NCI-H187 treated with DMSO at 0.1 percent for 48 hours (cell line): Measurements from ENCODE around the gene CD247.

ENCODE experiments used
- DNase-seq: peaks from one replicate; lab custom pipeline; 2025; lab: John Stamatoyannopoulos, UW

The CD247 gene

DNA sequence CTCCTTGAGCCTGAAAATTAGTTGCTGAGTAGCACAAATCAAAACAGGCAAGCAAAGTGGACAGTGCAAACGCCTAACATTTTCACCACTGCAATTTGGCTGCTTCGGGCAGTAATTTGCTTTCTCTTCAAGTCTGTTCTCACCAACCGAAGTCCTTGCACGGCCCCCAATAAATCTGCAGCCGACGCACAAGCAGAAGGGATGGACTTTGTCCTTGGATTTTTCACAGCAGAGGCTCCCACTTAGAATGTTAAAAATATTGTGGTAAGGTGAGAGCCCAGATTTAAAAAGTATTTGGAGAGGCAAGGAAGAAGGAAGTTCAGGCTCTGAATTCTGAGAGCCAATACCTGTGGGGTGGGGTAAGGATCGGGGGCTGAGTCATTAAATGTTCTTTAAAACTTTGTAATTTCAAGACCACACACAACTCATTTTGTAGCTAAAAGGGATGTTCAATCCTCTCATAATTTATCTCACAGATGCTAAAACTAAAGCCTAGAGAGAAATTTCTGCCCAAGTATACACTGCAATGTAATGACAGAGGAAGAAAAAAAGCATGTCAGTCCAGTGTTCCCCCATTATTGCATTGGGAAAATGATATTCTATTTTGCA, 6.2 kb downstream of the CD247 start:
- DNase-seq: no peak

- DNase-seq: no peak
Observed at GRCh38 chr1:167511374-167511986, 6.8 kb downstream of the CD247 start.

GRCh38 chr1:167510881-167511280, 7.4 kb downstream of the CD247 start:
- no peak for DNase-seq

DNA sequence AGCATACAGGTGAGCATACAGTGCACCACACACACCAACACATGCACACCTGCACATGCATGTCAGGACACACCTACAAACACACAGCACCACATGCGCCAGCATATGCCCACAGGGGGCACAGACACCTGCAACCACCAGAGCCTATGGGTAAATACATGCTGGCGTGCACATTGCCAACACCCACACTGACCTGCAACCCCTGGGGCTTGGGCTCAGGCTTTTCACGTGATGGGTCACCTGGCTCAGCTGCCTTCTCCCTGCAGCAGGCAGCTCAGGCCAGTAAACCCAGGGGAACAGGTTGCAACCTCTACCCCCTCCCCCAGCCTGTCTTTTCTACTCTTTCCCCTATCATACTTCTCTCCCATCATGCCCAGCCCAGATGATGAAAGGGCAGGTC, 8.1 kb downstream of the CD247 start:
- no peak for DNase-seq

- no peak for DNase-seq
Observed at GRCh38 chr1:167509587-167509986, 8.7 kb downstream of the CD247 start.

GRCh38 chr1:167507719-167508118, 10.6 kb downstream of the CD247 start:
- DNase-seq: no peak

- DNase-seq: no peak
Observed at GRCh38 chr1:167504467-167504827, 13.9 kb downstream of the CD247 start.

DNA sequence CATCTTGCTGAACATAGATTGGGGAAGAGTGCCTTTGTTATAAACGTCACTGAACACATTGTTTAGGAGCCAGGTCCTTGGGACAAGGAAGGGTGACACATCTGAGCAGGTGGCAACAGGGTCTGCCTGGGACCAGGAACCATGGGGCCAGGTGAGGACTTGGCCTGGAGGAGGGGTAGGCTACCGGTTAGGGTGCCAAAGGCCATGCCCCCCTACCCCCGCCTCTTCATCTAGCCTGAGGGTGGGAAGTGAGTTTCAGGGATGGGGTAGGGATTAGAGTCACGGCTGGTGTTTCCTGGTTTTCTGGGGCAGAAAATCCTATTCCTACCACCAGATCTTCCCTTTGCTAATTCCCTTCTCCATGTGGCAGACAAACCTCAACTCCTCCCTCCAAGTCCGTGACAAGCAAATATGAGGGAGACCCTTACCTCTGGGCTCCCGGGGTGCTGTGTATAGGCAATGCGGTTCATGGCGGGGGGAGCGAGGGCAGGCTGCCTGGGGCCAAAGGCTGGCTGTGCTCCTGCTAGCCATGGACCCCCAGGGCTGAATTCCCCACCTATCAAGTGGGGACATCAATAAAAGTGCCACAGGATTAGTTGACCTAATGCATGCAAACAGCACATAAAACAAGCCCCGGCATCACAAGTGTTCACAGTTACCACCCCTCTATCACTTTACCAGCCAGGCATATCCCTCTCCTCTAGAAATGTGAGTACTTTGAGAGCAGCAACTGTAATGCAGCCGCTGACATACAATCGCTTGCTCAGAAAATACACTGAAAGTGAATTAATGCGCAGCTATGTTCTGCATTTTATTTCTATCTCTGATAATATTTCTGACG, 14.5 kb downstream of the CD247 start:
- peak; percentile 59 for DNase-seq

- DNase-seq: no peak
Observed at GRCh38 chr1:167502719-167503462, 15.4 kb downstream of the CD247 start.

- no peak for DNase-seq
Observed at GRCh38 chr1:167502192-167502551, 16.2 kb downstream of the CD247 start.

DNA sequence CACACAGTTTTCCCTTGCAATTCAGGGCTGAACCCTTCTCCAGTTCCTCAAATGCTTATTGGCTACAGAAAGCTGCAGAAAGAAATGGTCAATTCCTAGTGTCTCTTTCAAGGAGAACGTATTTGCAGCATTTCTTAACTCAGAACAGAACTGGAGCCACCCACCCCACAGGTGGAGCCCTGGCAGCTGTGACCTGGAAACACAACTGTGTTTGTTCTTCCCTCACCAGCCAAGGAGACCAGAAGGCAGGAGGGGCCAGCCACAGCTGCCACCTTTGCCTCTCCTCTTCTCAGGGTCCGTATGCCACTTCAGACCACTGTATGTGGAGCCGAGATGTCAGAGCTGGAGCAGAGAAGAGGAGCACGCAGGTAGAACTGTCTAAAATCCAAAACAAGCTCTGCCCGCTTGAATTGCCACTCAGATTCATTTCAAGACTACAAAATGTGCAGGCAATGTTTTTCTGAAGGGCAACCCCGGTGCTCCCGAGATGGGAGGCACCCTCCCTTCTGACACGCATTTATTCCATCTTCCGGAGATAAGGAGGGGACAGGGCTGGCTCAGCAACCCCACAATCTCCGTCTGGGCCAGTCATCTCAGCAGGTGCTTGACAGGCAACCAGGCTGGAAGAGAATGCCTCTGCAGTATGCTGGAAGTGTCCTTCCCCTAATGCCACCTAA, 16.7 kb downstream of the CD247 start:
- DNase-seq: no peak

DNA sequence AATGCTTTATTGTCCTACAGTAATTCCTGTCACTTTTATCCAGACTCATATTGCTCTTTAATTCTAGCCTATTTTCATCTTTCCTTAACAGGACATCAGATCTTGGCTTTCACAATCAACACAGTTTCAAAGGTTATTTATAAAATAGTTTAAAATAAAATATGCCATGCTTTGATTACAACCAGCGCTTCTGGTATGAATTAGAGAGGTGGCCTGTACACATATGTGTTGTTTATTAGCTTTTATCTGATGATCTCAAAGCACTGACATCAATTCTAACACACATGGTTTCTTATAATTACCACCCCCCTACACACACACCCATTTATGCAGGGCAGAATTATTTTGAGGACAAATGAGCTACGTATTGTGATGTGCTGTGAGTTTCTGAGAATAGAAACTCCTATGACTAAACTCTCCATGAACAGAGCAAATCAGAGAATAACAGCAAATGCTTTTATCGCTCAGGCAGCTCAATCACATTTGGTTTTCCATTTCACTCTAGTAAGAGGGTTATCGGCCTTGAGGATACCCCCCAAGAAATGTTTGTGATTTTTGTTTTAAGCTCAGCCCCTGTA, 18.0 kb downstream of the CD247 start:
- no peak for DNase-seq

GRCh38 chr1:167499664-167500101, 18.6 kb downstream of the CD247 start:
- DNase-seq: no peak

- no peak for DNase-seq
Observed at GRCh38 chr1:167499106-167499505, 19.2 kb downstream of the CD247 start.

- no peak for DNase-seq
Observed at GRCh38 chr1:167496797-167497619, 21.3 kb downstream of the CD247 start.

DNA sequence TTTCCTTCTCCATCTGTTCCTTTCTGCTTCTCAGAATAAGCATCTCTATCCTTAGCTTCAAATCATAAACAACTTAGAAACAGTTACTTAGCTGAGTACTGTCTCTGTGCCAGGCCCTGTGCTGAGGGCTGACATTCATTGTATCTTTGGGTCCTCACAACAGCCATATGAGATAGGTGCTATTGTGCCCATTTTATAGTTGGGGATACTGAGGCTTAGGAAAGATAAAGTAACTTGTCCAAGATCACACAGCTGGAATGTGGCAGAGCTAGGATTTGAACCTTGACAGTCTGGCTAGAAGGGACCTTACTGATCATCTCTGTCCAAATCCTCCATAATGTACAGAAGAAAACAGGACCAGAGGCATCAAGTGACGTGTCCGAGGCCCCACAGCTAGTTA, 25.0 kb downstream of the CD247 start:
- DNase-seq: no peak

DNA sequence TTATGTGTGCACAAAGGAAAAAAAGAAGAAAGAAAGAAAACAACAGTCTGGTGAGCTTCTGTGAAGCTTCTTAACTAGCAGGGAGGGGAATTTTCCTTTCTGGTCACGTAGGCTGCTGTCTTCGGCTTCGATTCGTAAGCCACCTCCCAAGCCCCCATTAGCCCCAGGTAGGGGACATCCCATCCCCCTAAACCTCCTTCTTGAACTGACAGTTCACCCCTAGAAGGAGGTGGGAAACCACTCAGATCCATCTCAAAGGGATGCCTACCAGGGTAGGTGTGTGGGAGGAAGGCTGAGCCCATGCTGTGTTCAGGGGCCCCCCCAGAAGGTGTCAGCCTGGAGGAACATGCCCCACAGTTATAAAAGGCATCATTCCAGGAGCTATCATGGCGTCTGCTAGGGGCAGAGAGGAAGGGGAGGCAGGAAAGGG, 25.8 kb downstream of the CD247 start:
- no peak for DNase-seq

- DNase-seq: no peak
Observed at GRCh38 chr1:167491586-167492461, 26.5 kb downstream of the CD247 start.

DNA sequence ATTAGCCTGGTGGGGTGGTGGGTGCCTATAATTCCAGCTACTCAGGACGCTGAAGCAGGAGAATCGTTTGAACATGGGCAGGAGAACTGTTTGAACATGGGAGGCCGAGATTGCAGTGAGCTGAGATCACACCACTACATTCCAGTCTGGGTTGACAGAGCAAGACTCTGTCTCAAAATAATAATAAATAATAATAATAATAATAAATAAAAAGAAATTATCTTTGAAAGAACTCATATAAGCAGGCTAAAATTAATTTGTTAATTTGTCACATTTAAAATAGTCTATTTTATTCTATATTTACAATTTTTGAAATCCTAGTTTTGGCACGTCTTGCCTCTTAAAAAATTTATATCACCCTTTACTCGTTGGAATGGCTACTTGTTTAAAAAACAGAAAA, 27.6 kb downstream of the CD247 start:
- no peak for DNase-seq
